A673 (cell line): Measurements from ENCODE around the gene MS4A4E. TPM values are rescaled to one million over a fixed set of nuclear protein-coding genes. Genes with fewer than 3 reads are reported as not detected.

ENCODE experiments used
- BruUV-seq: library from RNA; stranded (reverse); fragments of 400-500 nt; replicated peaks from 2 replicates; lab custom pipeline; 2021; lab: Mats Ljungman, UMichigan
- CTCF ChIA-PET: fragments of 300-600 bp; sonication (Branson Sonifier 250); formaldehyde crosslinking; loops from one replicate; lab custom pipeline; 2022; ENCODE audit warnings: antibody characterized with exemption; lab: Charles Lee
- POLR2A ChIA-PET: fragments of 300-600 bp; sonication (Branson Sonifier 250); formaldehyde crosslinking; loops from one replicate; lab custom pipeline; 2022; ENCODE audit warnings: antibody characterized with exemption; ENCODE audit not compliant: low non-redundant PET; lab: Charles Lee
- DNase-seq: peaks from one replicate; pipeline ENCODE4 v3.0.0-alpha.2; 2015; ENCODE audit warnings: low spot score
- H3K27ac ChIP-seq: fragments of 200-600 bp; sonication (generic); 2 replicates; pipeline ENCODE4 v1.5.1; 2016; ENCODE audit warnings: mixed run types, low read depth, mild to moderate bottlenecking, mixed read lengths, antibody characterized with exemption, low read length; ENCODE audit not compliant: poor library complexity, severe bottlenecking
- H3K27me3 ChIP-seq: fragments of 200-600 bp; sonication (generic); replicated peaks from 2 replicates; pipeline ENCODE4 v1.6.1; 2017; ENCODE audit warnings: mixed run types, low read depth, mild to moderate bottlenecking, mixed read lengths, antibody characterized with exemption, low read length; ENCODE audit not compliant: insufficient read depth, poor library complexity
- H3K36me3 ChIP-seq: fragments of 200-600 bp; sonication (generic); 2 replicates; pipeline ENCODE4 v1.6.1; 2016; ENCODE audit warnings: mixed run types, mild to moderate bottlenecking, mixed read lengths, antibody characterized with exemption, low read length; ENCODE audit not compliant: insufficient read depth, poor library complexity, severe bottlenecking
- H3K4me1 ChIP-seq: fragments of 200-600 bp; sonication (generic); 2 replicates; pipeline ENCODE4 v1.6.1; 2017; ENCODE audit warnings: mixed run types, mild to moderate bottlenecking, mixed read lengths, antibody characterized with exemption, low read length; ENCODE audit not compliant: insufficient read depth, poor library complexity, severe bottlenecking
- H3K4me3 ChIP-seq: fragments of 200-600 bp; sonication (generic); 2 replicates; pipeline ENCODE4 v1.5.1; 2016; ENCODE audit warnings: low read depth, mixed run types, mild to moderate bottlenecking, mixed read lengths, low read length; ENCODE audit not compliant: poor library complexity, severe bottlenecking
- H3K9me3 ChIP-seq: fragments of 200-600 bp; sonication (generic); 2 replicates; pipeline ENCODE4 v1.6.1; 2016; ENCODE audit warnings: mixed run types, low read depth, mild to moderate bottlenecking, mixed read lengths, antibody characterized with exemption, low read length; ENCODE audit not compliant: poor library complexity, severe bottlenecking
- EZH2 ChIP-seq: fragments of 200-600 bp; sonication (generic); IDR thresholded peaks from 2 replicates; pipeline ENCODE4 v1.6.1; 2017; ENCODE audit warnings: borderline replicate concordance, low read depth, mild to moderate bottlenecking, mixed read lengths, antibody characterized with exemption, low read length; ENCODE audit not compliant: poor library complexity, severe bottlenecking
- intact Hi-C: fragments of 100-400 bp; cut with micrococcal nuclease; formaldehyde crosslinking; loops from one replicate; pipeline ENCODE4 v1.10.0; 2022; ENCODE audit not compliant: unreplicated experiment
- total RNA-seq: library from RNA; stranded (reverse); gene quantifications from 2 replicates; pipeline ENCODE4 v1.2.3, GENCODE V29; 2021
- TF ChIP-seq, protein P1 (sequence below): fragments of 300-800, 200-600 bp; sonication (generic); conservative IDR thresholded peaks from 2 replicates; pipeline ENCODE4 v1.5.1; 2017; ENCODE audit warnings: low read depth, mild to moderate bottlenecking, antibody characterized with exemption, low read length, moderate library complexity, mixed read lengths

The MS4A4E gene
- total RNA-seq, 1 experiment from 2014 or later, result not detected

DNA sequence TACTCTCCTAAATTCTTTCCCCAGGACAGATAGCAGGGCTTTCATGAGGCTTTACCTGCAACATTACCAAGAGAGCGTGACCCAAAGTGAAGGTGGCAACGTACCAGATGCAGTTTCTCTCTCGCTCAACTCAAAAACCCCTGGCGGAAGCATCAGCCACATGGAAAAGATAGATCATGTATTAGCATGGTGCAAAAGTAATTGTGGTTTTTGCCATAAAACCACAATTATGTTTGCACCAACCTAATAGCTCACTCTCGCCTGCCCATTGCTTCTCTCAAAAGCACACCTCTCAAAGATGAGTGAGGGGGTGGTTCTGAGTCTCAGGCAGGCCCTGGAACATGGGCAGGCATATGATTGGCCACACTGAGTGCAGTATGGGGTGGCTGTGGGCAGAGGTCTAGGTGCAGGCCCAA, 67.1 kb downstream of the MS4A4E start:
- BruUV-seq, result no TSS peak
- H3K27me3 ChIP-seq, result peaks cover 47% of the 10 kb centered on the region
- H3K4me3 ChIP-seq, result no peak overlapping the region
- TF ChIP-seq, protein P1, sequence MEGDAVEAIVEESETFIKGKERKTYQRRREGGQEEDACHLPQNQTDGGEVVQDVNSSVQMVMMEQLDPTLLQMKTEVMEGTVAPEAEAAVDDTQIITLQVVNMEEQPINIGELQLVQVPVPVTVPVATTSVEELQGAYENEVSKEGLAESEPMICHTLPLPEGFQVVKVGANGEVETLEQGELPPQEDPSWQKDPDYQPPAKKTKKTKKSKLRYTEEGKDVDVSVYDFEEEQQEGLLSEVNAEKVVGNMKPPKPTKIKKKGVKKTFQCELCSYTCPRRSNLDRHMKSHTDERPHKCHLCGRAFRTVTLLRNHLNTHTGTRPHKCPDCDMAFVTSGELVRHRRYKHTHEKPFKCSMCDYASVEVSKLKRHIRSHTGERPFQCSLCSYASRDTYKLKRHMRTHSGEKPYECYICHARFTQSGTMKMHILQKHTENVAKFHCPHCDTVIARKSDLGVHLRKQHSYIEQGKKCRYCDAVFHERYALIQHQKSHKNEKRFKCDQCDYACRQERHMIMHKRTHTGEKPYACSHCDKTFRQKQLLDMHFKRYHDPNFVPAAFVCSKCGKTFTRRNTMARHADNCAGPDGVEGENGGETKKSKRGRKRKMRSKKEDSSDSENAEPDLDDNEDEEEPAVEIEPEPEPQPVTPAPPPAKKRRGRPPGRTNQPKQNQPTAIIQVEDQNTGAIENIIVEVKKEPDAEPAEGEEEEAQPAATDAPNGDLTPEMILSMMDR, result no peak
- no peak for TF ChIP-seq EZH2
- no peaks in the 10 kb centered on the region for H3K9me3 ChIP-seq
- ChIA-PET CTCF (no interaction called here), POLR2A (no interaction called here)
- no peaks in the 10 kb centered on the region for H3K36me3 ChIP-seq
- DNase-seq, result no peak
- intact Hi-C loops, result no loop called here
- no peaks in the 10 kb centered on the region for H3K4me1 ChIP-seq
- no peak overlapping the region for H3K27ac ChIP-seq

DNA sequence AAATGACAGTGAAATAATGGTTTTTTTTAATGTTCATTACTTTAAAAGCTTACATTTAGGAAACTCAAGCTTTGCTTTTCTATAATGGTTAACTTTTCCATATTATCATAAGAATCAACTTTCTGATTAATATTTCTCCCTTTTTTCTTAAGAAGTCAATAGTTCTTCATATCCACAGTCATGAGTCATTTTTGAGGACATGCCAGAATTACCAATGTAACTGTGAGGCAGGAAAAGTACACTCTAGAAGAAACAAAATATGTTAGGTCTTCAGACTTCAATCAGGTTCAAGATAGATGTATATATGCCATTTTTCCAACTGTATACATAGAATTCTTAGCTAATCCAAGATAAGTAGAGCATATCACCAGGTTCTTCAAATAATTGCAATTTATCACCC, 70.9 kb downstream of the MS4A4E start:
- Histone ChIP-seq H3K4me1 (no peaks in the 10 kb centered on the region), H3K36me3 (no peaks in the 10 kb centered on the region), H3K9me3 (no peaks in the 10 kb centered on the region), H3K27me3 (peaks cover 12% of the 10 kb centered on the region), H3K4me3 (no peak overlapping the region), H3K27ac (no peak overlapping the region)
- ChIA-PET CTCF (no interaction called here), POLR2A (no interaction called here)
- intact Hi-C loops, result no loop called here
- no TSS peak for BruUV-seq
- no peak for TF ChIP-seq EZH2
- TF ChIP-seq, protein P1, result no peak
- DNase-seq, result no peak

DNA sequence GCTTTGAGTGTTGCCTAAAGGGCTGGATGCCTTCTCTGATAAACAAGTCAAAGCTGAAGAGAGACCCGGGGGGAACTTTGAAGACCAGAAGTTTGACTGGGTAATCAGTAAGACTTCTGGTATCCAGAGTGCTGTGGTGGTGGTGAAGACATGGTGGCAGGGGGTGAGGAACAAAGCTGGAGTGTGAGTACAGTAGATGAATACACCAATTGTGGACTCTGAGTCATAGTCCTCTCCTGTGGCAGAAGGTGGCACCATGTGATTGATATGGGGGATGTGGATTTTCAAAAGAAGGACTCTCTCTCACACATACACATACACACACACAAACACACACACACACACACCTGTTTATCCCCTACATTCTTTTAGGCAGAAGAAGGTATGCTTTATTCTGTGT, 72.4 kb downstream of the MS4A4E start:
- no peak overlapping the region for H3K4me3 ChIP-seq
- no TSS peak for BruUV-seq
- no peak overlapping the region for H3K27ac ChIP-seq
- ChIA-PET CTCF (no interaction called here), POLR2A (no interaction called here)
- no peaks in the 10 kb centered on the region for H3K4me1 ChIP-seq
- no peak for DNase-seq
- peaks cover 11% of the 10 kb centered on the region for H3K27me3 ChIP-seq
- TF ChIP-seq EZH2, result no peak
- TF ChIP-seq, protein P1, result no peak
- no peaks in the 10 kb centered on the region for H3K9me3 ChIP-seq
- intact Hi-C loops, result no loop called here
- H3K36me3 ChIP-seq, result no peaks in the 10 kb centered on the region
